ENCODE results near the gene CYTH4. TPM values are rescaled to one million over a fixed set of nuclear protein-coding genes. Genes with fewer than 3 reads are reported as not detected.

The CYTH4 gene
- total and polyA plus RNA-seq, 2 of the 8 experiments (the other 6 are each of a cell fraction or from before 2014, with no cell fraction given), result 0.09 TPM; not detected in 1

- ChIA-PET CTCF (ENCODE audit: partially characterized antibody) (interaction anchor here (0.7 to 6.9 kb wide), 28 partner anchors 7 to 412 kb away, joined by 3 to 48 read pairs (median 5); partner anchors contain the start of genes CYTH4 and RAC2), POLR2A (ENCODE audit: partially characterized antibody) (no interaction called here)
- Histone ChIP-seq H3K9me3 (ENCODE audit: insufficient read depth in 2 of 2, low read depth in 1 of 2, low read length in 1 of 2) (peaks cover 12% of the 10 kb centered on the region in 2 experiments), H2BK12ac (ENCODE audit: low read depth, low read length) (no peak overlapping the region), H4K5ac (ENCODE audit: insufficient read length, low read depth, low read length) (no peak overlapping the region), H3K27ac (ENCODE audit: low read depth, low read length) (no peak overlapping the region), H2AFZ (ENCODE audit: low read length) (no peak overlapping the region), H3K23ac (ENCODE audit: insufficient read length) (no peak overlapping the region), H2BK20ac (ENCODE audit: low read length) (no peak overlapping the region), H3K18ac (ENCODE audit: extremely low read depth, low read length) (no peak overlapping the region), H3K4me3 (ENCODE audit: extremely low read depth in 1 of 4, insufficient read depth in 2 of 4, low read depth in 3 of 4, low read length in 4 of 4) (no peak overlapping the region), H4K91ac (replicated peaks; ENCODE audit: insufficient read length, low read length) (no peak overlapping the region), H2BK15ac (ENCODE audit: low read length) (no peak overlapping the region), H3K14ac (ENCODE audit: insufficient read length) (no peak overlapping the region), H2BK5ac (ENCODE audit: low read depth, low read length) (no peak overlapping the region), H3K9ac (replicated peaks in 1 of 4; ENCODE audit: extremely low read depth in 1 of 4, low read depth in 3 of 4, low read length in 3 of 4) (no peak overlapping the region), H3K4ac (replicated peaks; ENCODE audit: insufficient read length, low read depth, low read length) (no peak overlapping the region), H3K23me2 (ENCODE audit: low read depth, low read length) (0 out of 2 replicates have a peak, but pooled peaks cover 2% of the 10 kb centered on the region), H3K79me1 (ENCODE audit: low read depth, low read length) (no peaks in the 10 kb centered on the region), H3K56ac (replicated peaks; ENCODE audit: insufficient read length, low read depth, low read length) (no peak overlapping the region), H3K36me3 (ENCODE audit: control insufficient read depth in 2 of 4, insufficient read depth in 4 of 4, low read length in 3 of 4) (no peaks in the 10 kb centered on the region), H2BK120ac (replicated peaks; ENCODE audit: low read depth, low read length) (no peak overlapping the region), H3K4me2 (ENCODE audit: insufficient read depth in 1 of 2, low read depth in 2 of 2, low read length in 2 of 2) (no peak overlapping the region), H3K79me2 (ENCODE audit: control insufficient read depth in 1 of 2, insufficient read depth in 2 of 2, low read length in 2 of 2) (no peaks in the 10 kb centered on the region), H3K4me1 (replicated peaks in 1 of 4; ENCODE audit: control insufficient read depth in 3 of 4, insufficient read depth in 4 of 4, low read length in 3 of 4) (peaks cover 0 to 2% (median 0%) of the 10 kb centered on the region in 4 experiments; a peak in 1 of 7 replicates), H4K8ac (ENCODE audit: extremely low read depth, insufficient read depth, low read length) (no peak overlapping the region), H4K20me1 (replicated peaks in 1 of 2; ENCODE audit: control insufficient read depth in 1 of 2, insufficient read depth in 2 of 2, low read length in 2 of 2) (no peaks in the 10 kb centered on the region), H2AK5ac (ENCODE audit: low read depth, low read length) (no peak overlapping the region), H3K27me3 (replicated peaks in 1 of 4; ENCODE audit: control insufficient read depth in 3 of 4, extremely low read depth in 1 of 4, insufficient read depth in 3 of 4, low read length in 3 of 4) (no peaks in the 10 kb centered on the region)
- no peak for FAIRE-seq
- WGBS, 2 experiments (ENCODE audit: extremely low coverage in 1 of 2, insufficient coverage in 1 of 2, insufficient read length in 1 of 2, insufficient replicate concordance in 2 of 2, low coverage in 1 of 2, low lambda C conversion rate in 2 of 2, missing lambda C conversion rate in 1 of 2), result 76% methylated on average over 11 of the region's 11 CpGs; no CpG with 5 or more reads in 1 of the 2 experiments
- TF ChIP-seq POLR2AphosphoS5 (IDR thresholded peaks at IDR 0.05; ENCODE audit: low read depth, low read length) (no peak), NRF1 (IDR thresholded peaks at IDR 0.05; ENCODE audit: low read depth, low read length) (no peak), CBX8 (IDR thresholded peaks at IDR 0.05; ENCODE audit: borderline replicate concordance, low read depth, low read length) (no peak), ZNF274 (IDR thresholded peaks at IDR 0.05; ENCODE audit: borderline replicate concordance, extremely low read depth, low read length) (no peak), CREB1 (IDR thresholded peaks at IDR 0.05) (no peak)
- no peak for DNase-seq (ENCODE audit: low read depth in 1 of 2, low spot score in 2 of 2)
Measured at GRCh38 chr22:37267661-37268413, 14.5 kb upstream of the CYTH4 start.

Data from H1 (cell line).